Breast epithelium (tissue), 3 donors: ENCODE results near the gene NAP1L1.

ENCODE experiments used
- POLR2A ChIP-seq: fragments of 450-650 bp; IDR thresholded peaks from one replicate; pipeline ENCODE4 v1.6.1; 2016; ENCODE audit warnings: antibody characterized with exemption, mild to moderate bottlenecking, moderate library complexity
- TF ChIP-seq, protein P1 (sequence below), 3 donors: fragments of 450-650 bp; IDR thresholded peaks; one replicate each; pipeline ENCODE4 v1.5.1; 2016 to 2017; ENCODE audit warnings: antibody characterized with exemption in 3 of 3, mild to moderate bottlenecking in 3 of 3, moderate library complexity in 3 of 3

- TF ChIP-seq, protein P1, sequence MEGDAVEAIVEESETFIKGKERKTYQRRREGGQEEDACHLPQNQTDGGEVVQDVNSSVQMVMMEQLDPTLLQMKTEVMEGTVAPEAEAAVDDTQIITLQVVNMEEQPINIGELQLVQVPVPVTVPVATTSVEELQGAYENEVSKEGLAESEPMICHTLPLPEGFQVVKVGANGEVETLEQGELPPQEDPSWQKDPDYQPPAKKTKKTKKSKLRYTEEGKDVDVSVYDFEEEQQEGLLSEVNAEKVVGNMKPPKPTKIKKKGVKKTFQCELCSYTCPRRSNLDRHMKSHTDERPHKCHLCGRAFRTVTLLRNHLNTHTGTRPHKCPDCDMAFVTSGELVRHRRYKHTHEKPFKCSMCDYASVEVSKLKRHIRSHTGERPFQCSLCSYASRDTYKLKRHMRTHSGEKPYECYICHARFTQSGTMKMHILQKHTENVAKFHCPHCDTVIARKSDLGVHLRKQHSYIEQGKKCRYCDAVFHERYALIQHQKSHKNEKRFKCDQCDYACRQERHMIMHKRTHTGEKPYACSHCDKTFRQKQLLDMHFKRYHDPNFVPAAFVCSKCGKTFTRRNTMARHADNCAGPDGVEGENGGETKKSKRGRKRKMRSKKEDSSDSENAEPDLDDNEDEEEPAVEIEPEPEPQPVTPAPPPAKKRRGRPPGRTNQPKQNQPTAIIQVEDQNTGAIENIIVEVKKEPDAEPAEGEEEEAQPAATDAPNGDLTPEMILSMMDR (IDR thresholded peaks at IDR 0.05) = no peak
- TF ChIP-seq POLR2A = no peak
Observed at GRCh38 chr12:76042147-76042546, 42.3 kb downstream of the NAP1L1 start.
